ENCODE data around the gene GGCT.

Gene GGCT

DNA sequence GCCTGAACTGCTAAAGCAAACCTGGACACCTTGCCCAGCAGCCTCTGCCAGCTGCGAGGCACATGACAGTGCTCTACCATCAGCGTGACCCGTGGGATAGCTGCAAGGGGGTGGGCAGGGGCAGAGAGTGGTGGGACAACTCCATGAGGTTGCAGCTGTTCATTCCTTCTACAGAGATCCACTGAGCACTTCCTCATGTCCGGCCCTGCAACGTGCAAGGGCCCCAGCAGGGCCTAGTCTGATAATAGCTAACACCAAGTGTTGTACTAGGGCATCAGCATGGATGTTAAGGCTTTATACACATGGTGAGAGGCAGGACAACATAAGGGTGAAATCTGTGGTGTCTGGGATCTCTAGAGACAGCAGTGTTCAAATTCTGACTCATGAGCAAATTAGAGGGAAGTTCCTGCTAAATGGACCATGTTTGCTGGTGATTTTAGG is 40.4 kb downstream of the GGCT start:
- no peak for DNase-seq

DNA sequence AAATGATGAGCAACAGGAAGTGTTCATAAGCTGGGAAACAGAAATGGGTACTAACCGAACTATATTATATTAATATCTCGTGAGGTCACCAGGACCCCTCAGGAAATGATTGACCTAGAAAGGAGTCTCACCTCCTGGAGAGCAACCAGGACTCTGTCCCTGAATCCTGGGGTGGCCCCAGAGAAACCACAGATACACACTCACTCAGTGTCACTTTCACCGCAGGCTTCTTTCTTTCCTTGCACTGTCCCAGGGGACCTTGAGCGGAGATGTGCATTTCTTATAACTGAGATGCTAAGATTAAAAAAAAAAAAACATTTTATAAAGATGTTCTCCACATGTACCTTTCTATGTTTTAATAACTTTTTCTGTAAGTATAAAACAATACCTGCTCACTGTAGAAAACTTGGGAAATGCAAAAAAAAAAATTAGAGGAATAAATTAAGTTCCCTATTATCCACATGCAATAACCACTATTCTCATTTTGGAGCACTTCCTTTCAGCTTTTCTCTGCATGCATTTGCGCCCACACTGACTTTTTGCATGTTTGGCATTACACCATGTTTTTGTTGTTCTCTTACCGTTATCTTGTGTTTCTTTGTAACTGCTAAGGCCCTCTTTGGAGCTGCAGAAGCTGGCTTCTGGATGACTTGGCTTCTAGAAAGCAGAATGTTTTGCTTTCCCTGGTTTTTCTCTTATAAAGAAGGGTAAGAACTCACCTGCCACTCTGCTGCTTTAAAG is 41.1 kb downstream of the GGCT start:
- DNase-seq, result no peak

DNA sequence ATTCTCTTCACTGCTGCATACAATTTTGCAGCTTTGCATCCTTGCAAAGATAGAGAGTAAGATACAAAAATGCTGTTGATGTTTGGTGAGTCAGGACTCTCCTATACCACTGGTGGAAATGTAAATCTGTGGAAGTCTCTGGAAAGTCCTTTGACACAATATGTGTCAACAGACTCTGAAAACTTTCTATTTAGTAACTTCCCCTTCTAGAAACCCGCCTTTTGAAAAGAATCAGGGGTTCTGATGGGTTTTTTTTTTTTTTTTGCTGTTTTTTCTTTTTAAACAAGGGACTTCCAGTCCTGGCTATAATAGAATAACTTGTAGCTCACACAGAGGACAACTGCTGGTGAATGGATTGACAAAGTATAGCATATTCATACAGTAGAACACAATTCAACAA is 42.5 kb downstream of the GGCT start:
- DNase-seq, result no peak

DNA sequence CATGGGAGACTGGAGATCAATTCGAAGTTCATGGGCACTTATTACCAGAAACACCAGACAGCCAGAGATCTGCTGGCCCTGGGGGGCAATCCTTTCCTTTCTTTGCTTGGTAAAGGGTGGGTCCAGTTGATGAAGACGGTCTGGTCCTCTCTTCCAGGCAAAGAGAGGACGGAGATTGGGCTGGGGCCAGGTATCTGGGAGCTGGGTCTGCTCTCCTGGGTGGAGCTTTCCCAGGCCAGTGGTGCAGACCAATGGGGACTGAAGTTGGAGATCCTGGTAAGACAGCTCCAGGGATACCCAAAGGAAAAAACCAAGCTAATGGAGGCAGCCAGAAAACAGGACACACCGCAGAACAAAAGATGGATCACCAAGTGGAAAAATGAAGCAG is 44.4 kb downstream of the GGCT start:
- DNase-seq, result no peak

DNA sequence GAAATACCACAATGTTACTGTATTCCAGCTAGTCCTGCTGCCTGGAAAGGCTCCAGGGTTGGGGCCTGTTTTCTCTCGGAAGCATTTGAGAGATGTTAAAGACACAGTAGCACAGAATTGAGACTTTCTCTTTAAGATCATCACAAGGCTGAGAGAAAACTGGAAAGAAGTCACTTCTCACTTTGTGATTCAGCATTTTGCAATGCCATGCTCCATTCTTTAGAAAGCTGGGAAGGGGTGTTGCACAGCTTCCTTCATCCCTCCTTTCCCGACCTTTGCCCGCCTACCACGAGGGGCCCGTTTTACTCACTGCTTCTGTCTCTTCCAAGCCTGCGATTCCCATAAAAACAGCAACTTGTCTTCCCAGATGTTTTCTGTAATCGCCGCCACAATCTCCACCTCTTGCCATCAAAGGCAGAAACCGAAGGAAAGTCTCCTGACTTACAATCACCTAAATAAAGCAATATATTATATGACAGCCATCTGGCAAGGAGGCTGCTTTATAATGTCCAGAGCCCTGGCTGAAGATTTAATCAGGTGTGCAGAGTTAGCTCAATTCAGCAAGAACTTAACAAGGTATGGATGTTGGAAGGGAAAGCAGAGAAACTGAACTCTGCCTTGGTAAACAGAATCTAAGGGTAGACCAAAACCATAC is 44.9 kb downstream of the GGCT start:
- DNase-seq, result no peak

DNA sequence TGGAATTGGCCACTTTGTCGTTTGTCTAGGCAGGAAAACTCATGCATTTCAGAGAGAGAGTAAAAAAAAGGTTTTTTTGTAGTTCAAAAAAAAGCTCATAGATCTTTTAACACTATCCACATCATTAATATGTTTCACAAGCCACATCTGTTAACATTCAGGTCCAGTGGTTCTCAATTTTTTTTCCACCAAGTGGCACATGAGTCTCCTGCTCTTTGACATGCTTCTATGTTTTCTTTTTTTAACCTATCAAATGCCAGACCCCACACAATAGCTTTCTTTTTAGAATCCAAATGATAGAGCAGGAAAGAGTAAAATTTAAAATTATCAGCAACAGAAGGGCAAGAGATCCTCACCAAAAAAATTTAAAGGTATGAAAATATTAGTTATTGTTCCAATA is 46.3 kb downstream of the GGCT start:
- no peak for DNase-seq

DNA sequence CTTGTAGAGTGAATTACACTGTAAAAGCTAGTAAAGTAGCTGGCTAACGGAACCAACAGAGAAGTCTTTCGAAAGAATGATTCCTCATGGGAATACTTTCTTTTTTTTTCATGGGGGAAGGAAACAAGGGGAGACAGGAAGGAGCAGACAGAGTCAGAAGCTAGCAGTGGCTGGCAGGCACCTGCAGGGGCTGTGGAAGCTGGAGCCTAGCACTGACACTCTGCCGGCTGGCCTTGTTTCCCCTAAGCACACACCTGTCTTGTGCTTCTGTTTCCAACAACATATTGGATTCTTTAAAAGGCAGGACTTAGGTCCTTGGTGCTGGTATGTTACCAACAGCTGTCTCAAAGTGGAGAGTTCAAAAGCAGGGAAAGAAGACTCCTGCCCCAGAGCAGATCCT is 50.7 kb downstream of the GGCT start:
- no peak for DNase-seq

DNA sequence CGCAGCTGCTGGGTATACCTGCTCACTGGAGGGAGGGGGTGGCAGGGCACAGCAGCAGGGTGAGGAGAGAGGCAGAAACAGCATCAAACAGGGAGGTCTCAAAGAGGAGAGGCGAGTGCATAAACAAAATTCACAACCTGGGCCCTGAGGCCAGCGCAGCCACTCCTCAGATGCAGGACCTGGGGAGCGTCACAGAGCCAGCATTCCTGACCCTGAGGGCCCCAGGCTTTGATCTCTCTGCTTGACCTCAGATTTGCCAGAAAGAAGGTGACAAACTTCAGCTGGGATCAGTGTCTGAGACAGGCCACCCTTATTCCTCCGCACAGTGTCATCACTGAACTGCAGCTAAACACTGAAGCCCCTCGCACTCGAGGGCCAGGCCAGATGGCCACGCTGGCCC is 51.6 kb downstream of the GGCT start:
- no peak for DNase-seq

DNA sequence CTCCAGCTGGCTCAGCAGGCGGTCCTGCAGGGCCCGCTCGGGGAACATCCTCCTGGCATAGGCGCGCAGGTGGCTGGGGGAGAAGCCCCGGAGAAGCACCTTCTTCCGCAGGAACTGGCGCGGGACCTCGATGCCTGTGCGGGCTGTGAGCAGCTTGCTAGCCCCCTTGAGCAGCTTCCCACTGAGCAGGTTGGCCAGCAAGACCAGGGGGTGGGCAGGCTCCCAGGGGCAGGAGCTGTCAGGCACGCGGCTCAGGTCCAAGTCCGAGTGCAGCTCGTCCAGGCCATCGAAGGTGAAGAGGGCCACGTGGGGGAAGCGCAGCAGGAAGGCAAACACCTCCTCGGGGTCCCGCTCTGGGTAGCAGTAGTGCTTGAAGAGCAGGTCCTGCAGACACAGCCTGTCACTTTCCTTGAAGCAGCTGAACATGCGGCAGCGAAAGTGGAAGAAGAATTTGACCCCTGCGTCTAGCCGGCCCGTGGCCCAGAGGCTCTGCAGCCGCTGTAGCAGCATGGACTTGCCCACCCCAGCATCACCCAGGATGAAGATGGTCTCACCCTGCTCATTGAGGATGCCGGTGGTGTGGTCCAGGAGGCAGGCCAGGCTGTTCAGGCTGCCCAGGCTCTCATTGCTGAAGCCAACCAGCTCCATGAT is 52.2 kb downstream of the GGCT start:
- no peak for DNase-seq

DNA sequence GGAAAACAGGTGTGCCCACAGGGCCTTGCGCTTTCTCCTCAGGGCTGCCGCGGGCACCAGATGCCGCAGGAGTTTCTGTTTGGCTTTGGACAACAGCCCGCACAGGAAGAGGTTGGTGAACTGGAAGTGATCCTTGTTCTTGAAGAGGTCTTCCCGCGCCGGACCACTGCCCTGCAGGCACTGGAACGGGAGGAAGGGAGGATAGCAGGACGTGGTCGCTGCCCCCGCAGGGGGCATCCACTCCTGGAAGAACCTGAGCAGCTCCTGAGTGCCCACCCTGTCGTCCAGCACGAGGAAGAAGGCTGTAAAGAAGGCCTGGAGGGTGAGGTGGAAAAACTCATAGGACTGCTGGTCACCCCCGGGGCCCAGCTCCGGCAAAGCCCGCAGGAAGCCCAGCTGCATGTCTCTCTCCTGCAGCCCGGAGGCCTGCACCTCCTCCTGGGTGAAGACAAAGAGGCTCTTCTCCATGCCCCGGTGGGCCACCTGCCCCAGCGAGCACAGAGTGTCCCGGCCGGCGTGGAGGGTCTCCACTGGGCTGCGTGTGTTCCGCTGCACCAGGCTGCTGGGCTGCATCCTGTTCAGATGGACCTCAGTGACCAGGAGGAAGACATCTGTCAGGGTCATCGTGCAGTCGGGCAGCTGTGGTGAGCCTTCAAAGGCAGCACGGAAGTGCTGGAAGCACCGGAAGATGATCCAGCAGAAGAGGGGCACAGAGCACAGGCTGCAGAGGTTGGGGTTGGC is 52.9 kb downstream of the GGCT start:
- no peak for DNase-seq

DNA sequence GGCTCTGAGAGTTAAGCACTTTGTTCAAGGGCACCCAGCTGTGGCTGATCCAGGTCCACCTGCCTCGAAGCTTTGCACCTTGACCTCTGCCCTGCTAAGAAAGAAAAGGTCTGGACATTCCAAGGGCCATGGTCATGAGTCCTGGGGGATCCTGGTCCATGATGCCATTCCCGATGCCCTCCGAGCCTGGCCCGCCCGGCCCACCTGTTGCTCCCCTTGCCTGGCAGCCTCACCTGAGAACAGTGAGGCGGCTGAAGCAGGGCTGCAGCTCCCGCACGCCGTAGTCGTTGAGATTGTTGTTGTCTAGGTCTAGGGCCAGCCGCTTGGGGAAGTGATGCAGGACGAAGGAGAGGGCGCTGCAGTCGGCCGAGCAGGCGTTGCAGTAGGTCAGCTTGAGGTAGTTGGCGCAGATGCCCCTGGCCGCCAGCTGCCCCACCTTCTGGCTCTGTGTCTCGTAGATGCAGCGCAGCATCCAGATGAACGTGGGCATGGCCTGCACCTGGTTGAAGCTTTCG is 53.6 kb downstream of the GGCT start:
- DNase-seq, result no peak

DNA sequence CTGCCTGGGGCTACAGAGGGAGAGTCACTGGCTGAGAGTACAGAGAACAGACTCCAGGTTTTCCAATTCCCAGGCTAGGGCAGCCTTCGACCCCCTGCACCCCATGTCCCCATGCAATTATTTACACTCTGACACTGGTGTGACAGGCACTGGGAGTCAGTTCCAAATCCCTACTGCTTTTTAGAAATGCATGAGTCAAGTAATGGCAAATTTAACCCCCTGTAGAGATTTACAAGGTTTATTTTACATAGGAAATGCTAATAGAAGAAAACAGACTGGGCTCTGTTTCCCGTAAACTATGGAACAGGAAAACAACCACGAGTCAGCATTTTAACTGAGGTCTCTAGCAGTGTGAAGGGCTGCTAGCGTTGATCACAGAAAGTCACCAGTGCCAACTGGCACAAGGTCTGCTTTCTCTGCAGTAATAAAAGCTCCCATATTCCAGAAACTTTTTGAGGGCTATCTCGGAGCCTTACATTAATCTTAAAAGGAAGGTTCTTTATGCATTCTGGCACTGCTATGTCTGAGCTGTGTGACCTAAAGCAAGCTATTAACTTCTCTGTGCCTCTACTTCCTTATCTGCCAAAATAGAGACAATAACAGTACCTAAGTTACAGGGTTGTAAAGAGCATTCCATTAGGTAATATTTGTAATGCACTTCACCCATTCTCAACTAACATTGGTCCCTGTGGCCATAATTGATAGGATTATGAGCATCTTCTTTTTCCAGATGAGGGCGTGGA is 54.2 kb downstream of the GGCT start:
- DNase-seq, result no peak

DNA sequence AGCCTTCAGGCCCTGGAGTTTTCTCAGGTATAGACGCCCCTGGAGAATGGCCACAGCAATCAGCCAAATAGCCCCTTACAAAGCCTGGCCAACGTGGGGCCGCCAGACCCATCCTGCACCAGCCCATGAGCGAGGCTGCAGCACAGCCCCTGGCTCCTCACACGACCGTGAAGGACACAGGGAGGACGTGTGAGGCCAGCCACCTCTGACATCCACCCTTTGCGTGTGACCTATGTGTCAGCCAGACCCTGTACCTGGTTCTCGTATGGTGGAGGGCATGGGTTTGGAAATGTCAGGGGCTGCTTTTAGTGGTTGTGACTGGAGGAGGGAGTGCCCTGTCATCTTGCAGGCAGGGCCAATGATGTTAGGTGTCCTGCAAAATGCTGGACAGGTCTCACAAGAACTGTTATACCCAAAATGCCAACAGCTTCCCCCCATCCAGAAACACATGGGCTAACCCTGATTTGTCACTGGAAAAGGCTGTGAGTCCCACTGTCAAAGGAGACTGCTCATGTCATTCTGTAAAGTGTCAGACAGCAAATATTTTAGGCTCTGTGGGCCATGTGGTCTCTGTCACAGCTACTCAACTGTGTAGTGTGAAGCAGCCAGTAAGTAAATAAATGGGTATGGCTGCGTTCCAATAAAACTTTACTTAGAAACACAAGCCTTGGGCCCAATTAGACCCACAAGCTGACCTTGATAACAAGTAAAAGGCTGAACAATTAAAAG is 56.0 kb downstream of the GGCT start:
- DNase-seq, result no peak

DNA sequence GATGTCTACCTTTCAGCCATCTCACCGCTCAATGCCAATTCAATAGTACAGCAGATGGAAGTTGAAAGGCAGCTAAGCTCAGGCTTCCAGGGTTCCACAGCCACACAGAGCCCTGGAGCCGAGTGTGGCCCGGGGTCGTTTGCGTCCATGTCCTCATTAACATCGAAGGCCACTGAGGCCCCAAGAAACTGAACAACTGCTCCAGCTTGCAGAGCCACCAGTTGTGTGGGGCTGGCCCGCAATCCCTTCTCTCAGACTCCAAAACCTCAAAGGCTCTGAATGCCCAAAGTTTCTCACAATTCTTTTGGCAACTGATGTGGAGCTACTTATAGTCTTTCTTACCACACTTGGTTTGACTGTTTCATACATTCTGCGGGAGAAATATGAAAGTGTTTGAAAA is 57.2 kb downstream of the GGCT start:
- no peak for DNase-seq

Measured in right kidney (tissue), 1 donor.